NCI-H2227 treated with DMSO at 0.1 percent for 48 hours (cell line): Measurements from ENCODE around the gene PATJ.

Experiments
- DNase-seq: peaks from one replicate; lab custom pipeline; 2025; lab: John Stamatoyannopoulos, UW

Gene PATJ

DNA sequence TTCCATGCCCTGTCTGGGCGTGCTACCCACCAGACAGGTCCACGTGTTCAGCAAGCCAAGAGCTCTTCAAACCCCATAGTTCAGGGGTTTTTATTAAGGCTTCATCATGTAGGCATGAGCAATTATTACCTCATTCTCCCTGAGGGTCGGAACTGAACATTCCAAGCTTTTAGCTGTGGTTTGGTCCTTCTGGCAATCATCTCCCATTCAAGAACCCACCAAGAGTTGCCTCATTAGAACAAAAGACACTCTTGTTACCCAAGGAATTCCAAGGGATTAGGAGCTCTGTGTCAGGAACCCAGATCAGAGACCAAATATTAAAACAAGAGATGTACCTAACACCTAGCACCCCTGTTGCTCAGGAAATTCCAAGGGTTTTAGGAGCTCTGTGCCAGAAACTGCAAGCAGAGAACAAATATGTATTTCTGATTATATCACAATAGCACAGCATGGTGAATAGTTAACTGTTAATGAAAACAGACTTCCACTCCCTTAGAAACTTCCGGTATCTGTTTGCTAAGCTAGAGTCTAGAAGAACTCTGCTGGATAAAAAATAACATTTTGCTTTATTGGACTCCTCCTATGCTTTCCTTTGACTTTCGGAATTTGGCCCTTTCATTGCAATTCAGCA, 251.2 kb downstream of the PATJ start:
- DNase-seq = no peak

DNA sequence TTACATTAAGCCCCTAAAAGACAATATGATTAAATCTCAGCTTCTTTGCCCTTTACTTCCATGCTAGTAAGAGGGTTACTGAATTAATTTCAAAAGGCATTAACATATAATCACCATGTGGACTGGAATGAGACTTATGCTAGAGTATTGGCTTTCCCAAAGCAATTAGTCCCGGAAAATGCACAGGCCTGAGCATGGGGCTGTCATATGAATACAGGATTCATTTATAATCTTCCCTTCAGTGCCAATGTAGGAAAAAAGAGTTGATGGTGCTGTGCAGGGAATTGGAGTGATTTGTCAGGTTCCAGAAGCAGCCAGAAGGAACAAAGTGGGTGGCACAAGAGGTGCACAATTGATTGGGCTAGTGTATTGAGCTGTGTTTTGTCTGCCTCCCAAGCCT, 253.4 kb downstream of the PATJ start:
- no peak for DNase-seq

DNA sequence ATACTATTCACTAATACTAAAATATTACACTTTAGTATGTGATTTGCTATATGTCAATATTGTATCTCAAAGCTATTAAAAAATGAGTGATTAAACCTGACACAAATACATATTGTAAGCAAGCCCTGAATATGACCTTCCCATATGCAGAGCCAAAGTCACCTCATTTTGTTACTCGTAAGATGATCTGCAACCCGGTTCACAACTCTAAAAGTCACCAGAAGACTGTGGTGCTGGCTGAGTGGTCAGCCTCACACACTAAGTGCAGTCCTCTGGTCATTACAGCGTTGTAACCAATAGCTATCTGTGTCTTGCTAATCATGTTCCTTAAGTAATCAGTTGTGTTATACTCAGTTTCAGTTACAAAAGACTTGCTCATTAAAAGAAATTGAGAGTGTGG, 254.8 kb downstream of the PATJ start:
- no peak for DNase-seq

DNA sequence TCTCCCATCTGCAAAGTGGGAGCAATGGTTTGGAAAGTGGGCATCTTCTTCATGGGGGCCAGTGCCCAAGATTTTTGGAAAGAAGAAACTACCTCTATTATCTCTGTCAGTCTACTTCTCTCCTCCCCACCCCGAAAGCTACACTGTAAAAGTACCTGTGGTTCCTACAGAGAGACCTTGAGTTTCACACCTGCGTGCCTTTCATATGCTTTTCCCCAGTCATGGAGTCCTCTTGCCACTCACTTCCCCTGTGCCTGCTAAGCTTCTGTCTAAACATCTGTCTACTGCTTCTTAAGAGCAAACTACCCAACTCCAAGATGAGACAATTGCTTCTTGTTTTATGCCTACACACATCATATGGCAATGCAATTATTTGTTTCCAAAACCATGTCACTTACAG, 261.5 kb downstream of the PATJ start:
- DNase-seq = no peak

DNA sequence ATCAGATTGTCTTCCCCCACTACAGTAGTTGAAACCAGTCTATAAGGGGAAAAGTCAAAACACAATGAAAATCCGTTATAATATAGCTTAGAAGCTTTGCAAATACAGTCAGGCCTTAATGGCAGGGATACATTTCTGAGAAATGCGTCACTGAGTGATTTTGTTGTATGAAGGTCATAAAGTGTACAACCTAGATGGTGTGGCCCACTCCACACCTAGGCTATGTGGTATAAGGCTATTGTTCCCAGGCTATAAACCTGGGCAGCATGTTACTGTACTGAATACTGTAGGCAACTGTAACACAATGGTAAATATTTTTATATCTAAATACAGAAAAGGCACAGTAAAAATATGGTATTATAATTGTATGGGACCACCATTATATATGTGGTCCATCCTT, 264.4 kb downstream of the PATJ start:
- no peak for DNase-seq

DNA sequence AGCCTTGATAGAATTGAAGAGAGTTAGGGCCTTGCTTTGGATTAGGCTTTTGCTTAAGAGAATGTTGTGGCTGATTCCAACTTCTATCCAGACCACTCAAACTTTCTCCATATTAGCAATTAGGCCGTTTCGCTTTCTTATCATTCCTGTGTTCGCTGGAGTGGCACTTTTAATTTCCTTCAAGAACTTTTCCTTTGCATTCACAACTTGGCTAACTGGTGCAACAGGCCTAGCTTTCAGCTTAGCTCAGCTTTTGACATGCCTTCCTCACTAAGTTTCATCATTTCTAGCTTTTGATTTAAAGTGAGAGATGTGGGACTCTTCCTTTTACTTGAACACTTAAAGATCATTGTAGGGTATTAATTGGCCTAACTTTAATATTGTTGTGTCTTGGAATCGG, 268.7 kb downstream of the PATJ start:
- DNase-seq = no peak

DNA sequence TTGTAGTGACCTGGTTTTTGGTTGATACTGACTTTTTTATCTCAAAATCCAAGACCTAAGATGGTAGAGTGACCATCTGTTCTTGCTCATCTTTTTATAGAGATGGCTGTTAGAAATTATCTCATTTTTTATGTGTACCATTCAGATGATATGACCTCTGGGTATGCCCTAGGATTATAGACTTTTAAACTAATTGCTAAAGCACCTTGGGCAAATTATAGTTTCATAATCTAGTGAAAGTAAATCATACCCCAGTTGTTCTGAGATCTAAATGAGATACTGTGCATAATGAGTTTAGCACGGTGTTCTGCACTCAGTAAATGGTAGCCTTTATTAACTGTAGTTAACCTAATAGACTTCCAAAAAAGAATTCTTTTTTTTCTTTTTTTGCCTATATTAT, 269.8 kb downstream of the PATJ start:
- DNase-seq = no peak

DNA sequence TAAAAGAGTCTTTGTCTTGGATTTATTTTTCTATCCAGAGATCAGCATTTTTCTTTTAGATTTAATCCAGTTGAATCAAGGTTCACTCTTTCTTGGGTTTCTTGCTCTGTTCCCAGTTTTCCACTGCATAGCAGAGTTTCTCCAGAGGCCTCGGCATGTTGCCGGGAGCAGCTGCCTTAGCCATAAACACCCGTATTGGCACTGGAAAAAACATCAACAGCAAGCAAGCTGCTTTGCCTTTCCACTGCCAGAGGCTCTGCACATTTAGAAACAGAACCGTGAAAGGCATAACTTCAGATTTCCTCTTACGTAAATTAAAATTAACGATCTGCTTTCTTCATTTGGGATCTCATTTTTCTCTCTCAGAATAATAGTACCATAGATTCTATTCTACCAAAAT, 270.6 kb downstream of the PATJ start:
- DNase-seq = no peak

DNA sequence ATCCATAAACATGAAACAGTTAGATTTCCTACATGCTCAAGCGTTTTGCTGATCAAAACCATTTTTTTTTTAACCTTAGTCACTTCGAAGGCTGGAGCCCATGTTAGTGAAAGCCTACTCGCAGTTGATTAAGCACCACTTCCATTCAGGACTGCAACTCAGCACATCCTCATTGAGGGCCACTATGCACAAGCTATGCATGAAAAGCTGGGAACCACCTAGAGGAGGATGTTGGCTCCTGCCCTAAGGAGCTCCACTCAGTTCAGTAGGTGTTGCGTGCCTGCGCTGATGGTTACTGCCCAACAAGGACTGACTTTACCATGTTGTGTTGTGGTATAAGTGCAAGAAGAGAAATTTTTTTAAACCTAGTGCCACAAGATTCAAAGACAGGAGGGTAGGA, 271.0 kb downstream of the PATJ start:
- no peak for DNase-seq

DNA sequence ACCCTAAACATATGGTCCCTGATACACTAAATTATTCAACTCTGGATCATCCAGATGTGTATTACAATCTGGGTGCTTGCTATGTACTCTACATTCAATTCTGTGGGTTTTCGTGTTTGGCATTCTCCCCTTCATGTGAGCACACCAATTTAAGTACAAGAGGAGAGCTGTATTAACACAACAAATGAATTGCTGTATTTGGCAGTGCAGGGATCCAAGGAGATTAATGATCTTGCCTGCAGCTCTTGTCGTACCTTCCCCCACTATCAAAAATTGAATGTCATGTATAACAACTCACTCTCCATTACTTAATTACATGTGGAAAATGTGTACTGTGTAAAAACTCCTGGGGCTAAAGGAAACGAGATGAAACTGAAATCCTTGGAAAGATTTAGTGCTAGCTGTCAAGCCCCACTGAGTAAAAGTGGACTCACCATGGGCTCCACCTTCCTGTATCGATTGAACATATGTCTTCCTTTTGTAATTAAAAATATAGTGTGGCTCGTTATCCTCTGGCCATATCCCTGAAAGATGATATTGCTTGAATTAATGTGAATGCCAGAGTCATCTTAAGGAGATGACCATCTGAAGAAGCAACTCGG, 280.2 kb downstream of the PATJ start:
- DNase-seq = no peak

DNA sequence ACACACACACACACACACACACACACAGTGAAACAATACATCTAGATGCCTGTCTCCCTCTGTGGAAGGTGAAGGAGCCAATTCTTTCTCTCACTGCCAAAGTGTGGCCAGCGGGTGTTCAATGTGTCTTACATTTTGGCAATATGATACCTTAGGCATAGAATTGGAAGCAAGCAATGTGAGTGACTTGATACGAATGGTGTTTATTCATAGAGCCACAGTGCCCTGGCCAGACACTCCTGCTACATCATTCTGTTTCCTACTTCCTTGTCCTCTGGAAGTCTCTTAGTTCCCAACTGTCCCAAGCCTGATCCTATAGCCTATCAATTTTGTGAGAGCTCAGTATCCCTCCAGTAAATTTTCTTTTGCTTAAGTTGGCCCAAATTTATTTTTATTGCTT, 282.4 kb downstream of the PATJ start:
- no peak for DNase-seq

DNA sequence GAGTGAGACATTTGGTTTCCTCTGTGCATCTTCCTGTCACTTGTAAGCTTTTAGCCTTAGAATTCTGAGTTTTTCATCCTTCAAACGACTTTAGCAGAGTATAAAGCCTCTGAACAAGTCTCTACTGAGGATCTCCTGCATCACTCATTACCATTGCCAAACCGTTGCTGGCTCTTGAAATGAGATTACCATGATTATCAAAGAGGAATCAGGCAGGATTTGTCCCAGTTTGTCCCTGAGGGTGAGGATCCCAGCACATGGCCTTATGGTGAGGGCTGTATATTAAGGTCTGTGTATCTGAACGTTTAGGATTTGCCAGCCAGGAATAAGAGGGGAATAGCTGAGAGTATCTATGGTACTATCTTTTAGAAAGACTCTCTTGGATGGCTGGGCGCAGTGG, 282.9 kb downstream of the PATJ start:
- DNase-seq = no peak

DNA sequence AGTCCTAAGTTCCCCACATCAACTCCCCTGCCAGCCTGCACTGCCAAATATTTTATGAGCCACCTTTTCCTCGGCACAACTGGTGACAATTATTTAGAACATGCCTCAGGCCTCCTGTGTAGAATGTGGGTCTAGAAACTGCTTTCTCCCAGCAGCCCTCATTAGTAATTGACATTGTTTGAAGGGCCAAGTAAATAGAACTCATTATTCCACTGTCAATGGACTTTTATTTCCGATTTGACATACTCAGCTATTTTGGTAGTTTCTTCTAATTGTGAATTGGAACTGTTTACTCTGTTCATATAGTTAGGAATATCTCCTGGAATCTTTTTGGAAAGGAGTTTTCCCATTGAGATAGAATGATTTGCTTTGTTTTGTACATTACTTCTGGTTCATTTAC, 283.6 kb downstream of the PATJ start:
- no peak for DNase-seq

DNA sequence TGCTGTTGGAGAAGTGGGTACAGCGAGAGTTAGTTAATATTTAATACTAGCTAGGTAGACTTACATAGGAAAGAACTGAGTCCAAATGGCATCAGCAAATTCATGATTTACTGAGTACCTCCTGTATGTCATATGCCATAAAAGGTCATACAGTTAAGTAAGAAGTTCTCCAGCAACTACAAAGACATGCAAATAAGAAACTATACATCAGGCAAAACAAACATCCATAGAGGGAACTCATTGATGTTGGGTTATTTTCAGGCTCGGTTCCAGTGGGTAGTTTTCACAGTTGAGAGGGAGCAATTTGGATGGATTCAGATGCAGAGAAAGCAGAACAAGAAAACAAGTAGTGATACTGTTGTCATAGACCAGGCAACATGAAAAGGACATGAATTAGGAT, 287.4 kb downstream of the PATJ start:
- DNase-seq = no peak

DNA sequence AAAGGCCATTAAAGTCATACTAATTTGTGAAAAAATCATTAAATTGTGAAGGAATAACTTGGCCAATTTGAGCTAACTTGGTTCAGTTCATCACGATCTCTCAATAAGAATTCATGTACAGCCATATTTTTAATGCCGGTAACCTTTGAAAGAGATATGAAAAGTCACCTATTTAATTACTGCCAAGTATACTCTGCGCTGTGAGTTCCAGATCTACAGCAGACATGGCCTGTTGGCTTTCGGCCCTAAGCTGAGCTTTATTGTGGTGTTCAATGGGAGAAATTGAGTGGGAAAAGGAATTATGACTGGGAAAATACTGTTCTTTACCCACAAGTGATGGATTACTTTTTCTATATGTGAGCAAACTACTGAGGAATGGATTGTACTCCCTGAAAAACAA, 292.5 kb downstream of the PATJ start:
- DNase-seq = no peak

DNA sequence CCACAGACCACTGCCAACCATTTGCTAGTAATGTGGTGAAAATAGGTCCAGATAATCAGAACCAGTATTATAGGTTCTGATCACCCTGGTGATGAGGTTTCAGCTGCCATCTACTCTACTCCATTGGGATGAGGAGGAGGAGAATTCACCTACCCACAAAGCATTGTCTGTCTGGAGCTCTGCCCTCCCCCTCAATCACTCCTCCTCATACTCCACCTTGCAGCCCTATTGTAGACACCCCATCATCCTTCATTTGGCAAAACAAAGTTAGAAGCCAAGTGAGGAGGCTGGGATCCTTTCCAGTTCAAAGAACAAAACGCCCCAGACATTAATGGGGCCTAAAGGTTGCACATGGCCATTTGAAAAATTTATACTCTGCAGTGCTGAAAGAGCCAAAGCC, 295.0 kb downstream of the PATJ start:
- DNase-seq = peak; percentile 77

DNA sequence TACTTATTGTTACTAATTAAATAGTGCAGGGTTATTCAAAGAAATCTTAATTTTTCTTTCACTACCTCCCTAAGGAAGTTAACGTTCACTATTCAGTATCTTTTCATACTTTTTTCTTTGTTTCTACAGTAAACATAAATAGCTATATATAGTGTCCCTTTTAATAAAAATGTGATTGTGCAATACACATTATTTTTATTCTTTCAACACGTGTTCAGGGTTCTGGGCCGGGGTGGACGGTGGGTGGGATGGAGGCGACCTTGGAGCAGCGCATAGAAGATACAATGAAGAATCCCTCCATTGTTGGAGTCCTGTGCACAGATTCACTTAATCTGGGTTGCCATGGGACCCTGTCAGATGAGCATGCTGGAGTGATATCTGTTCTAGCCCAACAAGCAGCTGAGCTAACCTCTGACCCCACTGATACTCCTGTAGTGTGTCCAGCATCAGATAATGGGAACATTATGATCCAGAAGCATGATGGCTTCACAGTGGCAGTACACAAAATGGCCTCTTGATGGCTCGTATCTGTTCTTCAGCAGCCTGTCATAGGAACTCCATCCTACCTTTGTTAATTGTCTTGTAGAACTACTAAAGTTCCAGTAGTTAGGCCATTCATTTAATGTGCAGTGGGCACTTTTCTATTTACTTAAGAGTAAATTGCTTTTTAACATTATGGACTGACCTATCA, 296.5 kb downstream of the PATJ start:
- no peak for DNase-seq

DNA sequence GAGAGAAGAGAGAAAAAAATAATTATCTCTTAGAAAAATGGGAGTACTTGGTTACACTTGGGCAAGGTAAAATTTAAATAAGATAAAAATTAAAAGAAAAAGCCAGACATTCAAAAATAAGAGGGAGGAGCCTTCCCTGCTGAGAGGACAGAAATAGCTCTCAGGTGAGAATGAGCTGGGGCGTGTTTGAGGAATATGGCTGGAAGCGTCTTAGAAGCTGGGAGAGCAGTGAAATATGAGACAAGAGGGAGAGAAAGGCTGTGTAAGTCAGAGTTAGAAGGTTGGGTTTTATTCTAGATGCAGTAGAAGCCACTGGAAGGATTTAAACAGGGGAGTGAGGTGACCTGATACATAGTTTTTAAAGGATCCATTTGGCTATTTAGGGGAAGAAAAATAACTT, 298.2 kb downstream of the PATJ start:
- DNase-seq = no peak

DNA sequence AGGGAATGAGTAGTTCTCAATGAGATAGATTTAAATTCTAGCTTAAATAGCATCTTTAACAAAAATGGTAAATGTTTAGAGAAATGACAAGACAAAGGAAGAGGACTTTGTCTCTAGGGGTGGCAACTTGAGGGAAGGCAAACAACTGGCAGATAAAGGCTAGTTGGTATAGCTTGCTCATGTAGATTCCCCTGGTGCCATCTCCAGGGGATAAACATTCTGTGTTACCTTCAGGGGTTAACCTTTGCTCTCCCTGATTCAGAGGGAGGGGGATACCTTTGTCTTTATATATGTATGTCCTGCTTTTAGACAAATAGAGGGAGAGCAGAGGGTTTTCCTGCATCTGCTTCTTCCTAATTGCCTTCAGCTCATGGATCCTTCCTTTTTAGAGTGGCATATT, 298.7 kb downstream of the PATJ start:
- DNase-seq = no peak

DNA sequence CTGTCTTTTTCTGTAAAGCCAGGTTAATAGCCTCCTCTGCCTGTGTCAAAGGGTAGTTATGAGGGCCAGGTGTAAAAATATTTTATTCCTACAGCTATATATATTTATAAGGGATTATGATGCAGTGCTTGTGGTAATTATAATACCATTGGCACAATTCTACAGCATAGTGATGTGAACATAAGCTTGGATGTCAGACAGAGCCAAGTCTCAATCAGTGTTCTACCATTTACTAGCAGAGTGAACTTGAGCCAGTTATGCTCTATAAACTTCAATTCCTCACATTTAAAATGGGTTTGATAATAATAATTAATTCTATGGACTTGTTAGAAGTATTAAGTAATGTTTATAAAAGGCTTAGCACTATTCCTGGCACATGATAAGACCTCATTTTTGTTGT, 300.9 kb downstream of the PATJ start:
- no peak for DNase-seq

DNA sequence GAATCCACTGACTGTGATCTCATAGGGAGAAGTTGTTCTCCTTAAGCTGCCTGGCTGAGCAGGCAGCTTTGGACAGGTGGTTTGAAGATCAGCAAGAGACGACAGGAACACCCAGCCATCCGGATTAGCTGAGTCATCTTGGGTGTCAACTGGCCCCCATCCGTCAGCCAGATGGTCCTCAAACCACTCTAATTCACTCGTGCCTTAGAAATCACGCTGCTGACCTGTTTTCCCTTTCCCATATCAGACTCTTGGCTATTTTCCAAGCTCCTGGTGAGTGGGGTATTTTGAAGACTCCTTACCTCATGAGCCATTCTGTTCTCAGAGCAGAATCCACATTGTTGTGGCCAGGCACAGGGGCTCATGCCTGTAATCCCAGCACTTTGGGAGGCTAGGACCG, 303.3 kb downstream of the PATJ start:
- peak; percentile 58 for DNase-seq

DNA sequence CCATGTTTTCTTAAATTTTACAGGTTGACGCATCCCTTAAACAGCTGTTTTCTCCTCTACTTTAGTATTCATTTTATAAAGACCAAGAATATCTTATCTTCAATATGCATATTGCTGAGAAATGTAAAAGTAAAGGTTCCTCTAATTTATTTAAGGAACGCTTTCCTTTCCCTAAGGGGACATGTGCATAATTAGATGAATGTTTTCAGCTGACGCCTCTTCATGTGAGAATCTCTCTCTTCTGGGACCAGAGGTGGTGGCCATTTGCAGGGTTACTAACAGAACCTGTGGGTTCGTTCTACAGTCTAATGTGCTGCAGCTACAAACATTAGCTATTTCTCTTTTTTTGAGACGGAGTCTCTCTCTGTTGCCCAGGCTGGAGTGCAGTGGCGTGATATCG, 304.6 kb downstream of the PATJ start:
- DNase-seq = no peak

DNA sequence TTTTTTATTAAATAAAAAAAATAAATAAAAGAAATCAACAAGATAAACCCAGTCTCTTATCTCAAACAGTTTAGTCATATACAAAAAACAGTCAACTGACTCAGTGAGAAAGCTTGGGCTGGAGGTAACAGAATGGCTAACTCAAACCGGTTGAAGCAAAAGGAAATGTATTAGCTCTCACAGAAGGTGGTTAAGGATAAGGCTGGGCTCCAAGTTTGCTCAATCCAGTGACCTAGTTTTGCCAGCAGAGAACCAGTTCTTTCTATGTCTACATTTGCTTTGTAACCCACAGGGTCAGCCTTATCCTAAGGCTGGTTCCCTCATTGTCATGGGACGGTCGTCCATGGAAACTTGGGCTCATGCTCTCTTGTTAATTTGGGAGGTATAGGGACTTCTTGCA, 307.9 kb downstream of the PATJ start:
- DNase-seq = no peak

DNA sequence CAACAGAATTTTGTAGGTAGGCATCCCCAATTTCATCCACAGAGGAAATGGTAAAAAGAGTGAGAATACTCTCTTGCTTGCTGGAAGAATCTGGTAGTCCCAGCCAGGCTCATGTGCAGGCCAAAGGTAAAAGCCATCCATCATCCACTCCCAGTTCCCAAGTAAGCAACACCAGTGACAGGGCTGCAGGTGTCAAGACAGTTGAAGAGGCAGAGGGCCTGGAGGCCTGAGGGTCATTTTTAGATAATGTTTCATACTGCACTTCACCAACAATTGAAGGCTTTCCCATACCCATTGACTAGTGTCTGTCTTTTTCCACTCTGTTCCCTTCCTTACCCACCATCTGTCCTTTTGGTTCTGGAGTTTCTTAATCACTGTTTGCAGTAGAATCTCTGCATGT, 310.7 kb downstream of the PATJ start:
- no peak for DNase-seq
